Measurements from ENCODE around the gene EPS15. TPM values are rescaled to one million over a fixed set of nuclear protein-coding genes. Genes with fewer than 3 reads are reported as not detected.
"Not testable (repeated sequence)": the region's sequence is repeated elsewhere in the genome, so short reads cannot be mapped to it uniquely, and the experiment has no call there.

The EPS15 gene
- total and polyA plus RNA-seq, 9 donors, result 21.6 to 35.7 (median 29.4) TPM

DNA sequence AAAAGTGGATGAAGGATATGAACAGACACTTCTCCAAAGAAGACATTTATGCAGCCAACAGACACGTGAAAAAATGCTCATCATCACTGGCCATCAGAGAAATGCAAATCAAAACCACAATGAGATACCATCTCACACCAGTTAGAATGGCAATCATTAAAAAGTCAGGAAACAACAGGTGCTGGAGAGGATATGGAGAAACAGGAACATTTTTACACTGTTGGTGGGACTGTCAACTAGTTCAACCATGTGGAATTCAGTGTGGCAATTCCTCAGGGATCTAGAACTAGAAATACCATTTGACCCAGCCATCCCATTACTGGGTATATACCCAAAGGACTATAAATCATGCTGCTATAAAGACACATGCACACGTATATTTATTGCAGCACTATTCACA is 128.4 kb downstream of the EPS15 start:
- not testable (repeated sequence) for H3K4me3 ChIP-seq (ENCODE audit: low read length); H3K36me3 ChIP-seq (ENCODE audit: control insufficient read depth, insufficient read depth, low read length); H3K27me3 ChIP-seq (ENCODE audit: control insufficient read depth, insufficient read depth, low read length); H3K9me3 ChIP-seq (replicated peaks; ENCODE audit: control insufficient read depth, low read depth, low read length); H3K4me1 ChIP-seq (ENCODE audit: control insufficient read depth, insufficient read depth, low read length); H3K27ac ChIP-seq (ENCODE audit: low read length); DNase-seq
- no CpG with 5 or more reads among the region's 2 CpGs for WGBS (ENCODE audit: insufficient coverage)

DNA sequence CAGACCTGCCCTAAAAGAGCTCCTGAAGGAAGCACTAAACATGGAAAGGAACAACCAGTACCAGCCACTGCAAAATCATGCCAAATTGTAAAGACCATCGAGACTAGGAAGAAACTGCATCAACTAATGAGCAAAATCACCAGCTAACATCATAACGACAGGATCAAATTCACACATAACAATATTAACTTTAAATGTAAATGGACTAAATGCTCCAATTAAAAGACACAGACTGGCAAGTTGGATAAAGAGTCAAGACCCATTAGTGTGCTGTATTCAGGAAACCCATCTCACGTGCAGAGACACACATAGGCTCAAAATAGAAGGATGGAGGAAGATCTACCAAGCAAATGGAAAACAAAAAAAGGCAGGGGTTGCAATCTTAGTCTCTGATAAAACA is 131.8 kb downstream of the EPS15 start:
- H3K27me3 ChIP-seq (ENCODE audit: control insufficient read depth, insufficient read depth, low read length); H3K27ac ChIP-seq (ENCODE audit: low read length); H3K4me1 ChIP-seq (ENCODE audit: control insufficient read depth, insufficient read depth, low read length); H3K4me3 ChIP-seq (ENCODE audit: low read length); DNase-seq; H3K36me3 ChIP-seq (ENCODE audit: control insufficient read depth, insufficient read depth, low read length): not testable (repeated sequence)
- H3K9me3 ChIP-seq (replicated peaks; ENCODE audit: control insufficient read depth, low read depth, low read length), result peaks cover 12% of the 10 kb centered on the region
- WGBS (ENCODE audit: insufficient coverage), result no CpG with 5 or more reads among the region's 3 CpGs

DNA sequence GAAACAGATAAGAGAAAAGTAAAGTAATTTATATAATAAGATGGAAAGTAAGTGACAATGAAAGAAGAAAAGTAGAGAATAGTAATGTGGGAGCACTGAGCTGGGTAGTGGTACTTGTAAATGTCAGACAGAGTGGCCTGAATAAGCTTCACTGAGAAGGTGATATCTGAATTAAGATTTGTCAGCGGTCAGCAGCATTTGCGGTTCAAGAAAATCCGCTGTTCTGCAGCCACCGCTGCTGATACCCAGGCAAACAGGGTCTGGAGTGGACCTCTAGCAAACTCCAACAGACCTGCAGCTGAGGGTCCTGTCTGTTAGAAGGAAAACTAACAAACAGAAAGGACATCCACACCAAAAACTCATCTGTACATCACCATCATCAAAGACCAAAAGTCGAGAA is 132.8 kb downstream of the EPS15 start:
- DNase-seq; H3K36me3 ChIP-seq (ENCODE audit: control insufficient read depth, insufficient read depth, low read length); H3K4me3 ChIP-seq (ENCODE audit: low read length); H3K4me1 ChIP-seq (ENCODE audit: control insufficient read depth, insufficient read depth, low read length); H3K27me3 ChIP-seq (ENCODE audit: control insufficient read depth, insufficient read depth, low read length); H3K27ac ChIP-seq (ENCODE audit: low read length): not testable (repeated sequence)
- no CpG with 5 or more reads among the region's 5 CpGs for WGBS (ENCODE audit: insufficient coverage)
- H3K9me3 ChIP-seq (replicated peaks; ENCODE audit: control insufficient read depth, low read depth, low read length), result peaks cover 12% of the 10 kb centered on the region

DNA sequence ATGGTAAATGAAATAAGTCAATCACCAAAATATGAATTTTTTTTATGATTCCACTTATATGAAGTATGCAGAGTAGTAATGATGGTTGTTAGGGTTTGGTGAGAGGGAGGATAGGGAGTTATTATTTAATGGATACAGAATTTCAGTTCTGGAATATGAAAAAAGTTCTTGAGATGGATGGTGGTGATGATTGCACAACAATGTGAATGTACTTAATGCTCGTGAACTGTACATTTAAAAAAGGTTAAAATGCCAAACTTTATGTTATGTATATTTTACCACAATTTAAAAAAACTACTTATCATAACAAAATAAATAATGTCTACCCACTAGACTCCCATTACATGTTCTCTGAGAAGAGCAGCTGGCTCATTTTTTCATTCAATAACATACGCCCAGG is 133.3 kb downstream of the EPS15 start:
- Histone ChIP-seq H3K27ac (ENCODE audit: low read length) (no peak overlapping the region), H3K9me3 (replicated peaks; ENCODE audit: control insufficient read depth, low read depth, low read length) (peaks cover 12% of the 10 kb centered on the region), H3K4me1 (ENCODE audit: control insufficient read depth, insufficient read depth, low read length) (no peaks in the 10 kb centered on the region), H3K27me3 (ENCODE audit: control insufficient read depth, insufficient read depth, low read length) (no peaks in the 10 kb centered on the region), H3K36me3 (ENCODE audit: control insufficient read depth, insufficient read depth, low read length) (peaks cover 8% of the 10 kb centered on the region), H3K4me3 (ENCODE audit: low read length) (no peak overlapping the region)
- no CpG with 5 or more reads among the region's 2 CpGs for WGBS (ENCODE audit: insufficient coverage)
- no peak for DNase-seq

DNA sequence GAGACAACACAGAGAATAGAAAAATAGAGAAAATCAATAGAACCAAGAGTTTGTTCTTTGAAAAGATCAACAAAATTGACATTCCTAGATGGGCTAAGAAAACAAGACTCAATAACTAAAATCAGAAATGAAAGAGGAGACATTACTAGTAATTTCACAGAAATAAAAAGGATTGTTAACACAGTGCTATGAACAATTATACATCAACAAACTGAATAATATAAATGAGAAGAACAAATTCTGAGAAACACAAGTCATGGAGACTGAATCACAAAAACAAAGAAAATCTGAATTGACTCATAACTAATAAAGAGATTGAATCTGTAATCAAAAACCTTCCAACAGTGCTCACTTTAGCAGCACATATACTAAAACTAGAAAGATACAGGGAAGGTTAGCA is 137.1 kb downstream of the EPS15 start:
- no peak overlapping the region for H3K27ac ChIP-seq (ENCODE audit: low read length)
- H3K36me3 ChIP-seq (ENCODE audit: control insufficient read depth, insufficient read depth, low read length), result peaks cover 16% of the 10 kb centered on the region

DNA sequence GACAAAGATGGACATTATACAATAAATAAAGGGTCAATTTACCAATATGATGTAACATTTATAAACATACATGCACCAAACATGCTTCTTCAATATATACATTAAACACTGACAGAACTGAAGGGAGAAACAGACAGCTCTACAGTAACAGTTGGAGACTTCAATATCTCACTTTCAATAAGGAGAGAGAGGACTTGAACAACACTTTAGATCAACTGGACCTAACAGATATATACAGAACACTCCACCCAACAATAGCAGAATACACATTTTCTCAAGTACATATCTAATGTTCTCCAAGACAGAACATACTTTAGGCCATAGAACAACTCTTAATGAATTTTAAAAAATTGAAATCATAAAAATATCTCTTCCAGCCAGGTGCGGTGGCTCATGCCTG is 138.1 kb downstream of the EPS15 start:
- Histone ChIP-seq H3K27ac (ENCODE audit: low read length) (no peak overlapping the region), H3K4me3 (ENCODE audit: low read length) (no peak overlapping the region), H3K36me3 (ENCODE audit: control insufficient read depth, insufficient read depth, low read length) (peaks cover 16% of the 10 kb centered on the region), H3K4me1 (ENCODE audit: control insufficient read depth, insufficient read depth, low read length) (no peaks in the 10 kb centered on the region), H3K27me3 (ENCODE audit: control insufficient read depth, insufficient read depth, low read length) (no peaks in the 10 kb centered on the region), H3K9me3 (replicated peaks; ENCODE audit: control insufficient read depth, low read depth, low read length) (peaks cover 12% of the 10 kb centered on the region)
- no peak for DNase-seq
- WGBS (ENCODE audit: insufficient coverage), result 100% methylated on average over 1 of the region's 1 CpG

More for the DNA sequence above, 137.1 kb downstream of the EPS15 start:
- Histone ChIP-seq H3K4me1 (ENCODE audit: control insufficient read depth, insufficient read depth, low read length) (no peaks in the 10 kb centered on the region), H3K27me3 (ENCODE audit: control insufficient read depth, insufficient read depth, low read length) (no peaks in the 10 kb centered on the region), H3K9me3 (replicated peaks; ENCODE audit: control insufficient read depth, low read depth, low read length) (peaks cover 14% of the 10 kb centered on the region), H3K4me3 (ENCODE audit: low read length) (no peak overlapping the region)
- no peak for DNase-seq

DNA sequence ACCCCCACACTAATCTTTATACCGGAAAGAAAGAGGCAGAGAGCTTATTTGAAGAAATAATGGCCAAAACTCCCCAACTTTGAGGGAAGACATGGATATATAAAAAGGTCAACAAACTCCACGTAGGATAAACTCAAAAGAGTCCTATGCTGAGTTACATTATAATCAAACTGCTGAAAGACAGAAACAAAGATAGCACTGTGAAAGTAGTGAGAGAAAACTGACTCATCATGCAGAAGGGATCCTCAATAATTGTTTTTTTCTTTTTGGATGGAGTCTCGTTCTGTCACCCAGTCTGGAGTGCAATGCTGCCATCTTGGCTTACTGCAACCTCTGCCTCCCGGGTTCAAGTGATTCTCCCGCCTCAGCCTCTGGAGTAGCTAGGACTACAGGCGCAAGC is 140.2 kb downstream of the EPS15 start:
- no peak for DNase-seq
- Histone ChIP-seq H3K4me3 (ENCODE audit: low read length) (no peak overlapping the region), H3K36me3 (ENCODE audit: control insufficient read depth, insufficient read depth, low read length) (peaks cover 13% of the 10 kb centered on the region), H3K27me3 (ENCODE audit: control insufficient read depth, insufficient read depth, low read length) (no peaks in the 10 kb centered on the region), H3K4me1 (ENCODE audit: control insufficient read depth, insufficient read depth, low read length) (no peaks in the 10 kb centered on the region), H3K9me3 (replicated peaks; ENCODE audit: control insufficient read depth, low read depth, low read length) (peaks cover 7% of the 10 kb centered on the region), H3K27ac (ENCODE audit: low read length) (no peak overlapping the region)
- WGBS (ENCODE audit: insufficient coverage), result no CpG with 5 or more reads among the region's 6 CpGs

DNA sequence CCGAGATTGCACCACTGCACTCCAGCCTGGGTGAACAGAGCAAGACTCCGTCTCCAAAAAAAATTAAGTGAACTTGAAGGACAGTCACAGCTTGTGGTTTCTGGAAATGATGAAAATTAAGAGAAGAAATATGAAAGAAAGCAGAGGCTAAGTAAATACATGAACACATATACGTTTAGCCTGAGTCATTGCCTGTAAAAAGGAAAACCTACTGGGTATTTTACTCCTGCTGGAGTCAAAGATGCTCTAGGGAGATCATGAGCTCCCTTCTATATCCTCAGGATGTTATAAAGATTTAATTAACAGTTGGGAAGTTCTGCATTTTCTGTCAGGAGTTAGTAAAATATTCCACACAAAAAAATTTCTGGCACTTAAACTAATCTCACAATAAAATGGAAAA is 145.2 kb downstream of the EPS15 start:
- Histone ChIP-seq H3K9me3 (replicated peaks; ENCODE audit: control insufficient read depth, low read depth, low read length) (no peaks in the 10 kb centered on the region), H3K4me3 (ENCODE audit: low read length) (no peak overlapping the region), H3K4me1 (ENCODE audit: control insufficient read depth, insufficient read depth, low read length) (no peaks in the 10 kb centered on the region), H3K27me3 (ENCODE audit: control insufficient read depth, insufficient read depth, low read length) (no peaks in the 10 kb centered on the region), H3K27ac (ENCODE audit: low read length) (no peak overlapping the region), H3K36me3 (ENCODE audit: control insufficient read depth, insufficient read depth, low read length) (peaks cover 11% of the 10 kb centered on the region)
- DNase-seq, result no peak
- 100% methylated on average over 1 of the region's 3 CpGs for whole genome bisulfite sequencing (ENCODE audit: insufficient coverage)

DNA sequence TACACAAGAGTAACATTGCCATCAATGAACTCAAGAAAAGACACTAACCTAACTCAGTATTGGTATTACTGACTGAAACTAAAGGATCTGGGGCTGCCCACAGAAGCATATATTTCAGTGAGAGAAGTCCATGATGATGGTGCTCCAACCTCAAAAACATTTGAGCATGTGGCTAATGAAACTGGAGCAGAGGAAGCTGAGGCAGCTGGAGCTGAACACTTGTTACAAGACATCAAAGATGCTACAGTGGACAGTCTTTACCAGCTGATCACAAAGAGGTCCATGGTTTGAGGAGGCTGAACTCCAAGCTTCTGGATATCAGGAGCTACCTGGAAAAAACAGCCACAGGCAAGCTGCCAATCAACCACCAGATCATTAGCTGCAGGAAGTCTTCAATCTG is 146.5 kb downstream of the EPS15 start:
- Histone ChIP-seq H3K36me3 (ENCODE audit: control insufficient read depth, insufficient read depth, low read length) (peaks cover 11% of the 10 kb centered on the region), H3K4me1 (ENCODE audit: control insufficient read depth, insufficient read depth, low read length) (no peaks in the 10 kb centered on the region), H3K27me3 (ENCODE audit: control insufficient read depth, insufficient read depth, low read length) (no peaks in the 10 kb centered on the region), H3K4me3 (ENCODE audit: low read length) (no peak overlapping the region), H3K27ac (ENCODE audit: low read length) (no peak overlapping the region), H3K9me3 (replicated peaks; ENCODE audit: control insufficient read depth, low read depth, low read length) (no peaks in the 10 kb centered on the region)
- DNase-seq, result peak; percentile 6

DNA sequence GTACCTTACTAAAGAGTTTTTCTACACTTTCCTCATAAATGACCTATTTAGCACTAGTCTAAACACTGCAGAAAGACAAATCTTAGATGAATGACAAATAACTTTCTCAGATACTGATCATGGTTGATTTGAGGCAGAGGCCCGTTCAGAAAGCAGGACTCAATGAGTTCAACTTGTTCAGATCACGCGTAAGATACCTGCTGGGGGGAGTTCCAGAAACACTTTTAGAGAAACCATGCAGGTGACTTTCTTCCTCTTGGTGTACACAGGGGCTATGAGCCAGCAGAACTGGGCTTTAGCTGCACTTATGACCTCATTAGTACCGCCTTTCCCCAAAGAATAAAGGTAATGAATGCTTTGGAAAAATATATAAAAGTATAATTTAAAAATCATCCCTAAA is 149.9 kb downstream of the EPS15 start:
- H3K4me1 ChIP-seq (ENCODE audit: control insufficient read depth, insufficient read depth, low read length), result no peaks in the 10 kb centered on the region
- H3K9me3 ChIP-seq (replicated peaks; ENCODE audit: control insufficient read depth, low read depth, low read length), result no peaks in the 10 kb centered on the region
- 76% methylated on average over 3 of the region's 4 CpGs for WGBS (ENCODE audit: insufficient coverage)
- H3K36me3 ChIP-seq (ENCODE audit: control insufficient read depth, insufficient read depth, low read length), result peaks cover 16% of the 10 kb centered on the region
- H3K27ac ChIP-seq (ENCODE audit: low read length), result no peak overlapping the region
- H3K27me3 ChIP-seq (ENCODE audit: control insufficient read depth, insufficient read depth, low read length), result no peaks in the 10 kb centered on the region
- no peak overlapping the region for H3K4me3 ChIP-seq (ENCODE audit: low read length)
- DNase-seq, result no peak

DNA sequence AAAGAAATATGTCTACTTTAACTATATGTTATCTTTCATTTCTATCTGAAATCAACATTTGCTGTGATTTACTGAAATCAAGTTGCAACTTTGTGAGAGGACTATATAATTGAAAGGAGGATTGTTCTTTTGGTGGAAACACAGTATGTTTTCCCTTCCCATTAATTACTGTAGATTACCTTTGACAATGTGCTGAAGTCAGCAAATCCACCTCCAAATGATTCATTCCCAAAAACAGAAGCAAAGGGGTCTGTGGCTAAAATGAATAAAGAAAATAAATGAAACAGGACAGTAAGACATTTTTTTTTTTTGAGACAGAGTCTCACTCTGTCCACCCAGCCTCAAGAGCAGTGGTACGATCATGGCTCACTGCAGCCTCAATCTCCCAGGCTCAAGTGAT is 153.3 kb downstream of the EPS15 start:
- WGBS (ENCODE audit: insufficient coverage), result no CpG with 5 or more reads among the region's 1 CpG

More for the DNA sequence above, 153.3 kb downstream of the EPS15 start:
- Histone ChIP-seq H3K4me1 (ENCODE audit: control insufficient read depth, insufficient read depth, low read length) (no peaks in the 10 kb centered on the region), H3K36me3 (ENCODE audit: control insufficient read depth, insufficient read depth, low read length) (peaks cover 11% of the 10 kb centered on the region), H3K27ac (ENCODE audit: low read length) (no peak overlapping the region), H3K9me3 (replicated peaks; ENCODE audit: control insufficient read depth, low read depth, low read length) (no peaks in the 10 kb centered on the region), H3K27me3 (ENCODE audit: control insufficient read depth, insufficient read depth, low read length) (no peaks in the 10 kb centered on the region), H3K4me3 (ENCODE audit: low read length) (no peak overlapping the region)
- no peak for DNase-seq
